Measurements from ENCODE around the gene CLHC1.

DNA sequence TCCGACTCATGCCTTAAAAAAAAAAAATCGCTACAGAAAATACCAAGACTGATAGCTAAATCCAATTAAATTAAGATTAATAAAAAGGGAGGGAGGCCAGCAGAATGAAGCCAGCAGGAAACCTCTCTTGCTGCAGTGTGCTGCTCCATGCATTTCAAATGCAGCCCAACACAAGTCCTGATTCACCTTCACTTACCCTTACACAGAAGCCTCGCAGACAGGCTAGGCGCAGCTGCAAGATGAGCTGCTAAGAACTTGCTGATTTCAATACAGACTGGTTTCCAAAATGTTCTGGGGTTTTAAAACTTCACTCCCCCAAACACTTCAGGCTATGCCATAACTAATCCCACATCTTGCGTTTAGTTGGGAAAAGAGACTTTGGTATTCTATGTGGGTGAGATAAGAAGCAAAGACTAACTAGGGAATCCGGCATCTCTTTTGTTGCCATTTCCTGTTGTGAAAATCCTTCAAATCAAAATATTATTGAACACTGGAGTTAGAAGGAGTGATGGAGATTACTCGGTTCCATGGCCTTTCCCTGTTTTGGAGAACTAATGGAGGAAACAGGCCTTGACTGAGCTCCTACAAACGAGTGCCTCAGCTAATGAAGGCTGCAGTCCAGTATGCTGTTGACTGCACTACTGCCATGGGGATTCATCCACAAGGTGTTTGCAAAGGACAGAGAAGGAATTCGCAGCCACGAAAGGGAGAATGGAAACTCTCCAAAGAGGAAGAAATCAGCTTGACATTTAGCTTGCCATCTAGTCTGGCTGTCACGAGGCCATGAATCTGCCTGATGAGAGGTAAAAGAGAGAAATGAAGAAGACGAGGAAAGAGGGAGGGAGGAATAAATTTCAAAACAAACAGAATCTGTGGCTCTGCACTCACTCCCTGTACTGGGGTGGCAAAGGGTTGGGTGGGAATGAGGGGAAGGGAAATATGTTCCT lies 67.3 kb downstream of the CLHC1 start:
- TF ChIP-seq CTCF (IDR thresholded peaks at IDR 0.05): no peak
- TF ChIP-seq POLR2A (IDR thresholded peaks at IDR 0.05): no peak
